Esophagus muscularis mucosa (tissue), 3 donors: ENCODE results near the gene RAD51AP1.

Experiments used
- POLR2A ChIP-seq: fragments of 450-650 bp; IDR thresholded peaks from one replicate; pipeline ENCODE4 v1.6.1; 2017; ENCODE audit warnings: antibody characterized with exemption, moderate library complexity, mild to moderate bottlenecking, low read depth
- TF ChIP-seq, protein P1 (sequence below), 3 experiments: fragments of 200-600 bp in 2 of 3; fragments of 450-650 bp in 1 of 3; sonication (generic) in 2 of 3; IDR thresholded peaks; one replicate each; pipeline ENCODE4 v1.5.1; 2017 to 2019; ENCODE audit warnings: antibody characterized with exemption in 3 of 3, mild to moderate bottlenecking in 2 of 3, moderate library complexity in 1 of 3

GRCh38 chr12:4557586-4557985, 18.9 kb downstream of the RAD51AP1 start:
- TF ChIP-seq, protein P1, sequence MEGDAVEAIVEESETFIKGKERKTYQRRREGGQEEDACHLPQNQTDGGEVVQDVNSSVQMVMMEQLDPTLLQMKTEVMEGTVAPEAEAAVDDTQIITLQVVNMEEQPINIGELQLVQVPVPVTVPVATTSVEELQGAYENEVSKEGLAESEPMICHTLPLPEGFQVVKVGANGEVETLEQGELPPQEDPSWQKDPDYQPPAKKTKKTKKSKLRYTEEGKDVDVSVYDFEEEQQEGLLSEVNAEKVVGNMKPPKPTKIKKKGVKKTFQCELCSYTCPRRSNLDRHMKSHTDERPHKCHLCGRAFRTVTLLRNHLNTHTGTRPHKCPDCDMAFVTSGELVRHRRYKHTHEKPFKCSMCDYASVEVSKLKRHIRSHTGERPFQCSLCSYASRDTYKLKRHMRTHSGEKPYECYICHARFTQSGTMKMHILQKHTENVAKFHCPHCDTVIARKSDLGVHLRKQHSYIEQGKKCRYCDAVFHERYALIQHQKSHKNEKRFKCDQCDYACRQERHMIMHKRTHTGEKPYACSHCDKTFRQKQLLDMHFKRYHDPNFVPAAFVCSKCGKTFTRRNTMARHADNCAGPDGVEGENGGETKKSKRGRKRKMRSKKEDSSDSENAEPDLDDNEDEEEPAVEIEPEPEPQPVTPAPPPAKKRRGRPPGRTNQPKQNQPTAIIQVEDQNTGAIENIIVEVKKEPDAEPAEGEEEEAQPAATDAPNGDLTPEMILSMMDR (IDR thresholded peaks at IDR 0.05), result no peak
- TF ChIP-seq POLR2A, result no peak
